RPMI7951 (cell line): ENCODE measurements around the gene GIPR. TPM values are rescaled to one million over a fixed set of nuclear protein-coding genes. Genes with fewer than 3 reads are reported as not detected.

Source experiments
- DNase-seq: peaks from one replicate; pipeline ENCODE4 v3.0.0-alpha.2; 2012; ENCODE audit warnings: low read depth
- total RNA-seq: library from RNA; depleted of rRNA; stranded (reverse); fragments of >200 nt; shearing (Covaris generic); gene quantifications from 2 replicates; pipeline ENCODE4 v1.2.3, GENCODE V29; 2014; rRNA removed

Gene GIPR
- total RNA-seq, 1 experiment from 2014 or later, result not detected

DNA sequence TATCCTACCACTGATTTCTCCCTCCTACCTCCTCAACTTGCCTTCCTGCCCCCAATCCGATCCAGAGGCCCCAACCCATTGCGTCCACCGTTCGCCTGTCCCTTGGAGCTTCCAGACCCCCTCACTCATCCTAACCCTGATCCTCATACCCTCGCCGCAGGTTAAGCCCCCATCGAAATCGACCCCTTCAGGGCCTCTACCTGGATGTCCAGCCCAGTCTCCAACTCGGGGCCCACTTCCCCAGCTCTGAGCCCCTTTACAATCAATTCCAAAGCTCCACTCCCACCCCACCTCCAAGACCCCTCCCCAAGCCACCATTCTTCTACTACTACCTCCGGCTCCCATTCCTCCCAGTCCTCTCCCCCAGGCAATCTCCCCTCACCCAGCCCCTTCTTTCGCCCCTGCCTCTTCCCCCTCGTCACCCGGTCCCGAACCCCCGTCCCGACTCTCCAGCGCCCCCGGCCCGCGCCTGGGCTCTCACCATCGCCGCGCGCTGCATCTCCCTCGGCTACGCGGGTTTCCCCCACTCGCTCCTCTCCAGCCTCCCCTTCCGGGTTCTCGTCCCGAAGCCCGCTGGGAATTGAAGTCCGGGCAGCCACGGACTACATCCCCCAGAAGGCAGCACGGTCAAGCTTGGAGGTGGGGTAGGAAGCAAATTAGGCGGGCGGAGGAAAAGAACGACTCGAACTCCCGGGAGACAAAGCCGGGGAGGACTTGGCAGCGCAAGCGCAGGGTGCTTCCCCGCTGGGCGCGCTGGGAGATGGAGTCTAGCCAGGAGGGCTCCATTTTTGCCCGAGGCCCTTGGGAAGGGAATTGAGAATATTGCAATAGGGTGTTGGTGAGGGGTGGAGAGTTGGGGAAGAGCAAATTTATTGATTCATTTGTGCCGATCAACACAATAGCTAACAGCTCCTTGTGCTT is 62.6 kb downstream of the GIPR start, which contains the start of gene FBXO46:
Gene FBXO46 (minus strand): TSS at position 529 of the 921 bp plus-strand sequence. CDS start 17,401 bp downstream, outside the sequence.
- DNase-seq, result peak; percentile 99

Other genes with a start within 250 kb of the GIPR start
- 138 and 144 TPM in 2 replicates for gene ERCC1, start 244.3 kb upstream of the GIPR start, total RNA-seq
- 0.96 and 1.6 TPM in 2 replicates for gene FOSB, start 200.2 kb upstream of the GIPR start, total RNA-seq
- 12.9 TPM in 2 replicates for gene RTN2, start 171.2 kb upstream of the GIPR start, total RNA-seq
- 1.8 and 2.3 TPM in 2 replicates for gene PPM1N, start 169.8 kb upstream of the GIPR start, total RNA-seq
- gene VASP, start 160.7 kb upstream of the GIPR start, total RNA-seq, result 53.8 and 79.1 TPM in 2 replicates
- gene OPA3, start 83.4 kb upstream of the GIPR start, total RNA-seq, result 5.2 and 8.4 TPM in 2 replicates
- gene GPR4, start 66.0 kb upstream of the GIPR start, total RNA-seq, result 0.10 TPM in 1 of 2 replicates, not detected in the other
- 14.4 and 20.2 TPM in 2 replicates for gene EML2, start 28.8 kb upstream of the GIPR start, total RNA-seq
- 474 and 568 TPM in 2 replicates for gene SNRPD2, start 23.7 kb downstream of the GIPR start, total RNA-seq
- gene QPCTL, start 24.4 kb downstream of the GIPR start, total RNA-seq, result 13.8 and 15.4 TPM in 2 replicates
- 3.2 and 5.3 TPM in 2 replicates for gene FBXO46, start 62.7 kb downstream of the GIPR start, total RNA-seq
- gene MEIOSIN, start 65.2 kb downstream of the GIPR start, total RNA-seq, result 0.10 TPM in 1 of 2 replicates, not detected in the other
- 5.6 and 6.4 TPM in 2 replicates for gene SIX5, start 101.0 kb downstream of the GIPR start, total RNA-seq
- 9.3 and 11.1 TPM in 2 replicates for gene DMPK, start 114.3 kb downstream of the GIPR start, total RNA-seq
- 14.2 and 20.6 TPM in 2 replicates for gene DMWD, start 124.6 kb downstream of the GIPR start, total RNA-seq
- not detected in 2 replicates for gene RSPH6A, start 147.1 kb downstream of the GIPR start, total RNA-seq
- 27.8 and 33.0 TPM in 2 replicates for gene SYMPK, start 194.9 kb downstream of the GIPR start, total RNA-seq
- gene FOXA3, start 196.1 kb downstream of the GIPR start, total RNA-seq, result not detected in 2 replicates
- gene IRF2BP1, start 217.9 kb downstream of the GIPR start, total RNA-seq, result 12.1 and 19.4 TPM in 2 replicates
- gene MYPOP, start 234.4 kb downstream of the GIPR start, total RNA-seq, result 0.88 and 1.1 TPM in 2 replicates
- gene NANOS2, start 246.6 kb downstream of the GIPR start, total RNA-seq, result not detected in 2 replicates